ENCODE data around the gene LTB. TPM values are rescaled to one million over a fixed set of nuclear protein-coding genes. Genes with fewer than 3 reads are reported as not detected.

The LTB gene
- total RNA-seq, 1 experiment from 2014 or later: not detected

- TF ChIP-seq, protein P1, sequence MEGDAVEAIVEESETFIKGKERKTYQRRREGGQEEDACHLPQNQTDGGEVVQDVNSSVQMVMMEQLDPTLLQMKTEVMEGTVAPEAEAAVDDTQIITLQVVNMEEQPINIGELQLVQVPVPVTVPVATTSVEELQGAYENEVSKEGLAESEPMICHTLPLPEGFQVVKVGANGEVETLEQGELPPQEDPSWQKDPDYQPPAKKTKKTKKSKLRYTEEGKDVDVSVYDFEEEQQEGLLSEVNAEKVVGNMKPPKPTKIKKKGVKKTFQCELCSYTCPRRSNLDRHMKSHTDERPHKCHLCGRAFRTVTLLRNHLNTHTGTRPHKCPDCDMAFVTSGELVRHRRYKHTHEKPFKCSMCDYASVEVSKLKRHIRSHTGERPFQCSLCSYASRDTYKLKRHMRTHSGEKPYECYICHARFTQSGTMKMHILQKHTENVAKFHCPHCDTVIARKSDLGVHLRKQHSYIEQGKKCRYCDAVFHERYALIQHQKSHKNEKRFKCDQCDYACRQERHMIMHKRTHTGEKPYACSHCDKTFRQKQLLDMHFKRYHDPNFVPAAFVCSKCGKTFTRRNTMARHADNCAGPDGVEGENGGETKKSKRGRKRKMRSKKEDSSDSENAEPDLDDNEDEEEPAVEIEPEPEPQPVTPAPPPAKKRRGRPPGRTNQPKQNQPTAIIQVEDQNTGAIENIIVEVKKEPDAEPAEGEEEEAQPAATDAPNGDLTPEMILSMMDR (conservative IDR thresholded peaks at IDR 0.05; ENCODE audit: low read depth, low read length): no peak
- TF ChIP-seq EZH2 (IDR thresholded peaks at IDR 0.05; ENCODE audit: borderline replicate concordance, low read depth, low read length, poor library complexity, severe bottlenecking): no peak
- no TSS peak for BruUV-seq (replicated peaks)
Measured at GRCh38 chr6:31568537-31568961, 13.7 kb downstream of the LTB start.

DNA sequence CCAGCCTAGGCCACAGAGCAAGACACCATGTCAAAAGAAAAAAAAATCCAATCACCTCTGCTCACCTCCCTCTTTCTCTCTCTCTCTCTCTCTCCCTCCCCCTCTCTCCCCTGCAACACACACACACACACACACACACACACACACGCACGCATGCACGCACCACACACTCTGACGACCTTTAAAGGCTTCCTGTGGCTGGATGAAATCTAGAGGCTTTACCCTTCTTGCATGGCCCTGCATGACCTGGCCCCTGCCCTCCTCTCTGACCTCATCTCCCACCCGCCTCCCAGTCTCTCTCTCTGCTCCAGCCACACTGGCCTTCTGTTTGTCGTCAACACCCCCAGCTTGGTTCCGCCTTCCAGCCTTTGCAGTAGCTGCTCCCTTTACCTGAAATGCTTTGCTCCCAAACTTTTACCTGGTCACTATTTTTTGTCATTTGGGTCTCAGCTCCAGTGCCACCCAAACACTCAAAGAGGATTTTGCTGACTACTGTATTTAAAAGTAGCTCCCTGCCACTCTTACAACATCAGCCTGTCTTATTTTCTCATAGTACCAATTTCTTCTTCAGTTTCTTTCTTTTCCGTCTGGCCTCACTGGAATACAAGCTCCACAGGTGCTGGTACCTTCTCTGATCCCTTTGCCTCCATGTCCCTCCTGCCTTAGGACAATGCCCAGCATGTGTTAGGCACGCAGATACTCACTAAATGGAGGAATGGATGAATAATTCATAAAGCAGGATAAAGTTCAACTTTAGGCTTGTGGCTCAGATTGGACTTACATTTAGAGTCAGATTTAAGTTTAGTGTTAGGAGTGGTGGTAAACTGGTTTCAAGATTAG is 14.5 kb downstream of the LTB start:
- ChIA-PET POLR2A (ENCODE audit: low non-redundant PET) (no interaction called here), CTCF (interaction anchor here (1.1 to 1.2 kb wide), 2 partner anchors 29 to 31 kb away, joined by 3 to 5 read pairs; no protein-coding TSS in a partner anchor)
- intact Hi-C loops (cut with micrococcal nuclease; ENCODE audit: unreplicated experiment): no loop called here
- TF ChIP-seq, protein P1 (conservative IDR thresholded peaks at IDR 0.05; ENCODE audit: low read depth, low read length): no peak
- TF ChIP-seq EZH2 (IDR thresholded peaks at IDR 0.05; ENCODE audit: borderline replicate concordance, low read depth, low read length, poor library complexity, severe bottlenecking): no peak
- Histone ChIP-seq H3K4me1 (ENCODE audit: insufficient read depth, low read length, poor library complexity, severe bottlenecking) (no peaks in the 10 kb centered on the region), H3K27ac (ENCODE audit: low read depth, low read length, poor library complexity, severe bottlenecking) (no peak overlapping the region), H3K4me3 (ENCODE audit: low read depth, low read length, poor library complexity, severe bottlenecking) (no peak overlapping the region), H3K36me3 (ENCODE audit: insufficient read depth, low read length, poor library complexity, severe bottlenecking) (no peaks in the 10 kb centered on the region), H3K27me3 (replicated peaks; ENCODE audit: insufficient read depth, low read depth, low read length, poor library complexity) (no peaks in the 10 kb centered on the region), H3K9me3 (ENCODE audit: low read depth, low read length, poor library complexity, severe bottlenecking) (no peaks in the 10 kb centered on the region)
- no TSS peak for BruUV-seq (replicated peaks)
- DNase-seq (ENCODE audit: low spot score): no peak

More at GRCh38 chr6:31568537-31568961, 13.7 kb downstream of the LTB start:
- POLR2A ChIA-PET (ENCODE audit: low non-redundant PET): no interaction called here
- H3K36me3 ChIP-seq (ENCODE audit: insufficient read depth, low read length, poor library complexity, severe bottlenecking): no peaks in the 10 kb centered on the region
- intact Hi-C loops (cut with micrococcal nuclease; ENCODE audit: unreplicated experiment): no loop called here
- H3K27ac ChIP-seq (ENCODE audit: low read depth, low read length, poor library complexity, severe bottlenecking): no peak overlapping the region
- no peak for DNase-seq (ENCODE audit: low spot score)
- no peaks in the 10 kb centered on the region for H3K9me3 ChIP-seq (ENCODE audit: low read depth, low read length, poor library complexity, severe bottlenecking)
- no peaks in the 10 kb centered on the region for H3K27me3 ChIP-seq (replicated peaks; ENCODE audit: insufficient read depth, low read depth, low read length, poor library complexity)
- no peak overlapping the region for H3K4me3 ChIP-seq (ENCODE audit: low read depth, low read length, poor library complexity, severe bottlenecking)
- CTCF ChIA-PET: interaction anchor here (1.1 to 1.2 kb wide), 2 partner anchors 29 to 30 kb away, joined by 3 to 5 read pairs; no protein-coding TSS in a partner anchor
- H3K4me1 ChIP-seq (ENCODE audit: insufficient read depth, low read length, poor library complexity, severe bottlenecking): no peaks in the 10 kb centered on the region

DNA sequence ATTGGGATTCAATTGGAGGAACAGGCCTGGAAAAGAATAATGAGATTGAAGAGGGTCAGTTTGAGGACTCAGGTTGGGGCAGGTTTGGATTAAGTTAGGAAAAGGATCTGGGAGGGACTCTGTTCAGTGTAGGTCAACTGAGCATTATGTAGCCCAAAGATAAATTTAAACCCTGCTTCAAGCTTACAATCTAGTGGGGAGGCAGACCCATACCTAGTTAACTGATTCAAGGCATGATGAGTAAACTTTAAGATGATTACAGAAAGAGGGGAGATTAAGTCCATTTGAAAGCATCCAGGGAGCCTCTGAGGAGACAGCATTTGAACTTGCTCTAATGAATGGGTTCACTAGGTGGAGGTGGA is 21.5 kb downstream of the LTB start:
- TF ChIP-seq, protein P1 (conservative IDR thresholded peaks at IDR 0.05; ENCODE audit: low read depth, low read length): no peak
- TF ChIP-seq EZH2 (IDR thresholded peaks at IDR 0.05; ENCODE audit: borderline replicate concordance, low read depth, low read length, poor library complexity, severe bottlenecking): no peak
- no peaks in the 10 kb centered on the region for H3K9me3 ChIP-seq (ENCODE audit: low read depth, low read length, poor library complexity, severe bottlenecking)
- no peak overlapping the region for H3K27ac ChIP-seq (ENCODE audit: low read depth, low read length, poor library complexity, severe bottlenecking)
- no TSS peak for BruUV-seq (replicated peaks)
- ChIA-PET POLR2A (ENCODE audit: low non-redundant PET) (no interaction called here), CTCF (no interaction called here)
- H3K36me3 ChIP-seq (ENCODE audit: insufficient read depth, low read length, poor library complexity, severe bottlenecking): peaks cover 8% of the 10 kb centered on the region
- intact Hi-C loops (cut with micrococcal nuclease; ENCODE audit: unreplicated experiment): no loop called here
- H3K4me3 ChIP-seq (ENCODE audit: low read depth, low read length, poor library complexity, severe bottlenecking): no peak overlapping the region
- no peaks in the 10 kb centered on the region for H3K27me3 ChIP-seq (replicated peaks; ENCODE audit: insufficient read depth, low read depth, low read length, poor library complexity)
- no peak for DNase-seq (ENCODE audit: low spot score)
- no peaks in the 10 kb centered on the region for H3K4me1 ChIP-seq (ENCODE audit: insufficient read depth, low read length, poor library complexity, severe bottlenecking)

Measured in A673 (cell line).